ENCODE measurements around the gene METRN.

DNA sequence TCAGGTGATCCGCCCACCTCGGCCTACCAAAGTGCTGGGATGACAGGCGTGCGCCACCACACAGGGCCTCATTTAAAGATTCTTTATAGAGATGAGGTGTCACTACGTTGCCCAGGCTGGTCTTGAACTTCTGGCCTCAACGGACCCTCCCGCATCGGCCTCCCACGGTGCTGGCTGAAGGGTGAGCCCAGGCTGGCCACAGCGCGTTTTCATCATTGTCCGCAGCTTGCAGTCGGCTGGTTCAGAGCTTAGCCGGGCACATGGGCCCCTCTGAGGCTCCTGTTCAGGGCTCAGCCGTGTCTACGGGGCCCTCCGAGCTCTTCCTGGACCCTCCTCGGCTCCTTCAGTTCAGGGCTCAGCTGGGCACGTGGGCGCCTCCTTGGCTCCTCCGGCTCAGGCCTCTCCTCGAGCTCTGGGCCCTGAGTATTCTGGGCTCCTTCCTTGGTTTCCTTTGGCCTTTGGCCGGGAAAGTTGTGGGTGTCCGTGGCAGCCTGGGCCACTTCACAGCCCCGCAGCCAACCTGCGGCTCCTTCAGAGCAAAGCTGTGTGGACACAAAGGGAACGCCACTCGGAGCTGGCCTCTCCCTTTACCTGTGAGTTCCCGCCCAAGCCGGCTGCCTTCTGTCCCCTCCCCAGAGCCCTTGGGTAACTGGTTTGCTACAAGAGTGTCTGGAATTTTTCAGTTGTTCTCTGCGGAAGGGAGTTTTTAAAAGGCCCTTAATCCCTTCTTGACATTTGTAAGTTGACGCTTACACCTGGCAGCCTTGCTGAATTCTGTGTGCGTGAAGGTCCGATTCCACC lies 44.4 kb downstream of the METRN start:
- TF ChIP-seq POLR2A (IDR thresholded peaks at IDR 0.05; ENCODE audit: low read depth, low read length) (no peak), TAF1 (IDR thresholded peaks at IDR 0.05; ENCODE audit: borderline replicate concordance, low read depth, low read length) (no peak)

All from GM12892 (cell line).